Activated CD4-positive, alpha-beta T cell treated with anti-CD3 and anti-CD28 coated beads, Interleukin-2, amount 50 U/mL, for 1 hour (primary cell): ENCODE results near the gene SLC6A11.

Experiments used
- DNase-seq: peaks from one replicate; pipeline ENCODE4 v3.0.0-alpha.2; 2020

SLC6A11 gene

DNA sequence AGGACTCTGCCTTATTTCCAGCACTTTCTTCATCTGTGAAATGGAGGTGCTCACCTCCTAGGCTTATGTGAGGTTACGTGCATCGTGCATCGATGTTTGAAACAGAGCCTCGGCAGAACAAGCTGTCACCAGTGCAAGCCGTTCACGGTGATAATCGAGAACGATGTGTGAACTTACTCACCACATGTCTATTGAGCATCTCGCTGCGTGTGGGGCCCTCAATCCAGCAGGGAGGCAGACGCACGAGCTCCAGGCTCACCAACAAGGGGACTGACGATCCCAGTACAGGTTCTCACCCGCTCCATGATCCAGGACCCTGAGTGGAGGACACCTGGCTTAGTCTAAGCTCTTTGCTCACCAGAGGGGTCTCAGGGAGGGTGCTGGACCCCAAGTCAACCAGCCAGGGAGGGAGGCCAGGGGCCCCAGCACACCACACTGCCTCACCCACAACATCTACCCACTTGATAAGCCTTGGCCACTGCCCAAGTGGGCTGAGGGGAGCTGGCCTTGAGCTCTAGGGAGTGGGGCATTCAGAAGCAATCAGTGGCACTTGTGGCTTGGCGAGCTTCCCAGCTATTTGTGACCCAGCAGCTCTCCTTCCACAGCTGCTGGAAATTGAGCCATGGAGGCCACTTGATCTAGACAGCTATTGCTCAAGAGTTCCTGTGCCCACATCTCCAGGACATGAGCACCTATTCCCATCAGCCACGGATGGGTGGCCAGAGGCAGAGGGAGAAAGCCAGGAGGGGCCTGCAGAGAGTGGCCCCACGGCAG is 142.1 kb downstream of the SLC6A11 start:
- DNase-seq, result no peak

DNA sequence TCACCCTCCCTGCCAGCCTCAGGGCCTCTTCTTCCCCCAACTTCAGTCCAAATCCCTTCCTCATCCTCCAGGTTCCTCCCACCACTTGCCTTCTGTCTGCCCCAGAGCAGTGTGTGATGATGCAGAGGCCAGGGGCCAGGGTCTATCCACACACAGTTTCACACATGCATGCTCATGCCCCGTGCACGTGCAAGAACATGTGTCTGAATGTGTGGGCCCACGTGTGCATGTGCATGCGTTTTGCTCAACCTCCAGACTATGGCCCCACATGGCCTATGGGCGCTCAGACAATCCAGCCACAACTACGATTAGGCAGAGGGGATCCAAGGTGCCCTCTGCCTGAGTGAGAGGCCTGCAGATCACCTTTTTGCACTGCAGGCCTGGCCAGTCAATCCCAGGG is 144.2 kb downstream of the SLC6A11 start:
- DNase-seq, result no peak

DNA sequence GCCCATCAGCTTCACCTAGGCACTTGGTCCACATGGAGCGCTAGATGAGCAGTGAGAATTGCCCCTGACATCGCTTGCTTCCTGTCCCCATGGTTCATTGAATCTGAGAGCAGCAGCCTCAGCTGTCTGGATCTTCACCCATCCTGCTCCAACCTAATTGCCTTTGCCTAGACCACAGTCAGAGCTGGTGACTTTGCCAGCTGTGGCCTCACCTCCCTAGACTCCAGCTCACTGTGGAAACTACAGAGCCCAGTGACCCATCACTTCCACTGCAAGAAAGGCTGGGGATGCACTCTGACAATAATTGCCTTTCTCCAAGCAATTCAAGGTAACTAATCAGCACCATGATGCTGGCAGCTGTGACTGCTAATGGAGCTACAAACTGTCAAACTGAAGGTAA is 145.9 kb downstream of the SLC6A11 start:
- DNase-seq, result no peak

DNA sequence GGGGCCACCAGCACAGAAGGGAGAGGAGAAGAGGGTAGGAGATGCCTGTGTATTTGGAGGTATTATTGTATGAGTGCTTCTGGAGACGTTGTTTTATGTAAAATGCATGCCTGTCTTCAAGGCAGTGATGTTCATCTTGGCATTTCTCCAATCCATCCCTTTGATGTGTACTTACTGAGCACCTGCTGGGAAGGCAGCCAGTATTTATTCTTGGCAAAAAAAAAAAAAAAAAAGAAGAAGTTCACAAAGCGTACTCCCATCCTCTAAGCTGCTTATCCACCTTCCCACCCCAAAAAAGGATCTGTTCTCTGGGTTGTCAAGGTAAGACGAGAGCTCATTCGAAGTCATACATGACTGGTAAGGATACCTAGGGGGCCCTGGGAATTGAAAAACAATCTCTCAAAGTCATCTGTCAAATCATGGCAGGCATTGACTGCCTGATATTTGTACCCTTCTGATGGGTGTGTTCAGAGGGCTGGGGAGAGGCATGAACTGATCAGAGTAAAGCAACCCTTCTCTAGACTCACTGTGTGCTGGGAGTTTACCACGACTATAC is 146.5 kb downstream of the SLC6A11 start:
- DNase-seq, result no peak

DNA sequence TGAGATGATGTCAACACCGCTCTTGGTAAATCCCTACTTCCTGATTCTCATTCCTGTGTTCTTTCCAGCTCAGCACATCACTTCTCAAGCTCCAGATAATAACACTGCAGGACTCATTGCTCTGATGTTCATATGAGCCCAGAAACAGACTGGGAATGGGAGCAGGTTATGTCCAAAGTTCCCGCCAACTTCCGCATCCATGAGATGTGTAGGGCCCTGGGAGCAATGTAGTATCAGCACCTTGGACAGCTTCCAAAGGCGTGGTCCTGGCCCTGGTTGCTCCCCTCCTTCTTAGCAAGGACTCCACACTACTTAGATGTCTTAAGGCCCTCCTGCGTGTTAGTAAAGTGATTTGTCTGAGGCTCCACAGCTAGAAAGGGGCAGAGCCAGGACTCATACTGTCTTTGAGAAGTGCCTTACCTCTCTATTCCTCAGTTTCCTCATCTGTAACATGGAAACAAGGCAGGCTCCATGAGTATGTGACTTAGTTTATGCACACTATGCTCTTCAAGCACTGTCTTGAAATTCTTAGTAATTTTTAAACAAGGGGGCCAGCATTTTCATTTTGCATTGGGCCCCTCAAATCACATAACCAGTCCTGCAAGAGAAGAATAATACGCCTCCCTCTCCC is 148.6 kb downstream of the SLC6A11 start:
- DNase-seq, result no peak

DNA sequence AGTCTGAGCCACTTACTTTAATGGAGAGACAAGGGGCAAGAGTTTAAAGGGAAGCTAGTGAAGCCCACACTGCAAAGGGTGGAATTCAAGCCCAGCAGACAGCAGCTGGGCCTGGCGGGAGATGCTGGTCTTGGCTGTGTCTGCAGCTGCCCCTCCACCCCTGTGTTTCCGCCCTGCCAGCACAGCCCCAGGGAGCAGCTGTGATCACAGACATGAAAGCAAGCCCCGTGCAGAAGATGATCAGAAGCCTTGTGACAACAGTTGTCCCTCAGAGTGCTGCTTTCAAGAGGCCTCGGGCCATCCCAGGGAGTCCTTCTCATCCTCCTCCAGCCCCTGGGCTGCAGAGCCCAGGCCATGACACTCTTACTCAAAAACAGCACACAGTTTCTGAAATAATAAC is 152.4 kb downstream of the SLC6A11 start:
- DNase-seq, result no peak

DNA sequence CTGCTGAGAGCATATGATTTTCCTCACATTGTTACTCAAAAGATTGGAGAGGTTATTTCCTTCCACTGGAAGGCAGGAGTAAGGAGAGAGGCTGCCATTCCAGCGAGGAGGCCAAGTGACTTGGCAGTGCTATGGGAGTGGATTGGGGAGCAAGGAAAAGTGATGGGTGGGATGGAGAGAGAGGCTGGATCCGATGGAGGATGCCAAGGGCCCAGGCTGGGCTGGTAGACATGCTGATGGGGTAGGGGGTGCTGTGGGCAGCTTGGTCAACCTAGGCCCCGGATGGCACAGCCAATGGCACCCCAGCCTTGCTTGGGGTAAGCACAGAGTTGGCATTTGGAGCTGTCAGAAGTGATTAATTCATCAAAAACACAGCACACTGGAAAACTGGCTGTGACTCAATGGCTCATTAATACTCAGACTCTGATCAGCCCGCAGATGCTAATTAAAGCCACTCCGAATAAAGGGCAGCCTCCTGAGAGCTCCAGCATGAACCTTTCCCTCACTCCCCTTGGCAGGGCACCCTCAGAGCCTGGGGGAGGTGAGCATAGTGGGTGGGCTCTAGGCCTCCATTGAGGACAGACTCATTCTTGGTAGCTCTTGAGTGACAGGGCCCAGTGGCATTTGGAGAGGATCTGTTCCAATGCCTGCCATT is 154.4 kb downstream of the SLC6A11 start:
- no peak for DNase-seq

DNA sequence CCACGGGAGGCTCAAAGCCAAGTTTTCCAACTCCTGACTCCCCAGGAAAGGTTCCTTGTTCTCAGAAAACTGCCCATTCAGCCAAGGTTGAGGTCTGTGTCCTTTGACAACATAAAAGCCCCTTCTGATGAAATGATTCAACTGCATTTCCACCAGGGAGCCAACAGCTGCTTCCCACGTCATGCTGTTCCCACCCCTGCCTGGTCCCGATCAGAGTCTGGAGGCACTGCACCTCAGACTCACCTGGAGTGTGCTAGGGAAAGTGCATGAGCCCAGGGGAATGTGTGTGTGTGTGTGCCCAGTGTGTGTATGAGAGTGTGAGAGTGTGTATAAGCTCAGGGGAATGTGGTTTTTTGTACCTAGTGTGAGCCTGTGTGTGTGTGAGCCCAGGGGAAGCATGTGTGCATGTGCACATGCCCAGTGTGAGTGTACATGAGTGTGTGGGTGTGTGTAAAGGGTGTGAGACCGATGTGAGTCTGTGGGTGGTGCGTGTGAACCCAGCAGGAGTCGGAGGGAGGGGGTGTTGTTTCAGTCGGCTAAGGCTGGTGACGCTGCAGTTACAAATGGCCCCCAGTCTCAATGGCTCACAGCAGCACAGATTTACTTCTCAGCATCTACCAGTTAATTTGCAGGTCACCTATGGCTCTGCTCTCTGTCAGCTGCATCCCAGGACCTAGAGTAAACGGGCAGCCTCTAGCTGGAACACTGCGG is 156.2 kb downstream of the SLC6A11 start:
- DNase-seq, result no peak

DNA sequence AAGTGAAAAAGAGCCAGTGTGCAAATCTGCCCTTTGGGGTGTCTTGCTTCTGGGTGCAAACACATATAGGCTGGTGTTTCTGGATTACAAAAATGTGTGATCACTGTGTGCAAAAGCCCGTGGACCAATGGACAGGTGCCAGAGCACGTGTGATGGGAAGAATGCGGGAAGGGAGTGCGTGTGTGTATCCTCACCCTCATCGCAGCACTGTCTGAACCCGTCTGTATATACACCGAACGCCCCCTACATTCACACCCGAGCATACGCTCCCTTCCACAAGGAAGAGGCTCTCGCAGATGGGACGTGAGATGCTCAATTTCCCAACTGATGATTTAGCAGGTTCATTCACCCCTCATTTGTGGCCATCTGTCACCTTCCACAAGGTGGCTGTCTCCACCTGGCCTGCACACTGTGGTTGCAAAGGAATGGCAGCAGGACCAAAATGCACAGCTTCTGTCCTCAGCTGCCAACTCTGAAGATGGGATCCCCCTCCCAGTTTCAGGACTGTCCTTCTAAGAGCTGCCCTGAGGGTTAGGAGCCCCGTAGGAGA is 157.1 kb downstream of the SLC6A11 start:
- no peak for DNase-seq

DNA sequence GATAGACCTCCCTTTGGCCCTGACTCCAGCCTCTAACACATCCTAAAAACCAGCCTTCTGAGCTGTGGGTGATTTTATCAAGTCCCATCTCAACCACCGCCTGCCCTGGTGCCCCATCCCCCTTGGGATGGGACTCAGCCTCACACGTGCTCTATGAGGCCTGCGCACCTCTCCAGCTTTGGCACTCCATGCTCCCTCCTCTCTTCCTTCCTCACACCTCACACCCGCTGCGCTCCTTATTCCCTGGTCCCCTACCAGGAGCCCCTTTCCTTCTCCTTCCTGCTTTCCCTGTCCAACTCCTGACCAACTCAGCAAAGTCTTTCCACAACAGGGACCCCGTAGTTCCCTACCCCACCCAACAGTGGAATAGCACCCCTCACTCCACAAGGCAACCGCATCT is 158.1 kb downstream of the SLC6A11 start:
- no peak for DNase-seq

DNA sequence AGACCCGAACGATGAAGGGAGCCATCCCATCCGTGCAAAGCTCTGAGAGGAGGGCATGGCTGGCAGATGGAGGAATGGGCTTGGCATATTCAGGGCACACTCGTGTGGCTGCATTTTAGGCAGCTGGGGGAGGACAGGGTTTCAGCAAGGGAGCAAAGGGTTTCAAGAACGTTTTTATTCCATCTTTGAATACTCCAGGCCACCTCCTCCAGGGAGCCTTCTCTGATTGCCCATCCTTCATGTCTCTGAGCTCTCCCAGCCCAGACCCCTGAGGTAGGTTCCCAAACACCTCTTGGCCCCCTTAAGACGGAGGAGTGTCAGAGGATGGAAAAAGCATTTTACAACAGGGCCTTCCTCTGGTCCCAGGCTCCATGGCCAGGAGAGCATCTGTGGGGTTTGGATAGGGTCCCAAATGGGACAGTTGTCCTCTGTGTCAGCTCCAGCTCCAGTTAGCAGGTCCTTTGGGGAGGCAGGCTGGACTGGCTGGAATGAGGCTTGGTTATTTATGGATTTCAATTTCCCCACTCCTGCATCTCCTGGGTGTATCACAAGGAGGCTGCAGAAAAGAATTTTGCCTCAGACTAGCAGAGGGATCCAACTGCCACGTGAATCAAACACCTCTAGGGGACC is 158.8 kb downstream of the SLC6A11 start:
- DNase-seq, result no peak

DNA sequence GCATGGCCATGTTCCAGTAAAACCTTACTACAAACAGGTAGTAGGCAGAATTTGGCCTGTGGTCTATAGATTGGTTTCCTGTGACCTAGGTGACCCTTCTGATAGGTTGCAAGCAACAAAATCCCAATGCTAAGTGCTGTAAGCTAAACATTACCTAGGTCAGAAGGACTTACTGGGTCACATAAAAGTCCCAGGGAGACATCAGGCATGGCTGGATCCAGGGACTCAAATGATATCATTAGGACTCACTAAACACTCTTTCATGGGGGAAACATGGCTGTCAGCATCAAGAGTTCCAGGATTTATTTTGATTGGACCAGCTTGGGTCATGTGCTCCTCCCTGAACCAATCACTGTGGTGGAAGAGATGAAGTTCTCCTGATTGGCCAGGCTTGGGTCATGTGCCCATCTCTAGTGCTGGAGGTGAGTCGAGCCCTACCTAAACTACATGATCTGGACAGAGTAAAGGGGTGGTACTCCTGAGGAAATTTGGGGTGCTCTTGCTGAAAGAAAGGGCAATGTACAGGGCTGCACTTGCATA is 159.7 kb downstream of the SLC6A11 start:
- DNase-seq, result no peak

DNA sequence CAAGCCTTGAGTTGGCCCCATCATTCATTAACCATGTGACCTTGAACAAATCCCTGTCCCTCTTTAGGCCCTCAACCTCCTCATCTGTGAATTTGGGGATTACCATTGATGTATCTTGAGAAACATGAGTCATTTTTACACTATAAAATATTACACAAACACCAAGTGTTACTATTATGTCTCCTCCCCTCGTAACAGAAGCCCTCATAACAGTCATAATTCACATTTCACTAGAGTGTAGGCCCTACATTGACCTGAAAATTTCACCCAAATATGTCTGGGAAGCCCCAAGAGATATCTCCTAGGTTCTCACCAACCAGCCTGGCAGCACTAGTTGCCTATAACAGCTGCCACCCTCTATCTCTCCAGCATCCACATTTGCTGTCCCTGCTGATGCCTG is 160.7 kb downstream of the SLC6A11 start:
- DNase-seq, result no peak

DNA sequence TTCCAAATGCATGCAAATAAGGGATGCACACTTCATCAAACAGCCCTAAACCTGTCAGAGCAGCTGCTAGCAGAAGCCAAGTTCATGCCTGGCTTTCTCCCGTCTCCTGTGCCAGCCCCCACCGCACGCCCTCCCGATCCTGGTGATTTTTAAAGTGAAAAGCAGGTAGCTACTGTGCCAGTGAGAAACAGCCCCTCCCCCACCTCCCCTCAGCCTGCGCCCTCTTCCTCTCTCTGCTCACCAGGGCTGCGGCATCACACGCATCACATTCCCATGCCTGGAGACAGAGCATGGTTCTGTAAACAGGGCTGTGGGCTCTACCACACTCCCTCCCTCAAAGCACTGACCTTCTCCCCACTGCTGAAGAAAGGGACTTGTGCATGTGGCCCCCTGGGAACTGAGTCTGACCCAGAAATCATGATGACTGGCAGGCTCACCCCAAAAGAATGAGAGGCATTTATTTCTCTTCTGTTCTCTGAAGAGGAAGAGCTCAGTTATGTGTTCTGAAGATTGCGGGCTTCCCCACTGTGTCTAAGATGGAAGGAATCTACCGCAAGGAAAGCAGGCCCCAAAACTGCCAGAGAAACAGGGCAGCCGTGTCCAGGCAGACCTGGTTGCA is 162.0 kb downstream of the SLC6A11 start:
- DNase-seq, result no peak

DNA sequence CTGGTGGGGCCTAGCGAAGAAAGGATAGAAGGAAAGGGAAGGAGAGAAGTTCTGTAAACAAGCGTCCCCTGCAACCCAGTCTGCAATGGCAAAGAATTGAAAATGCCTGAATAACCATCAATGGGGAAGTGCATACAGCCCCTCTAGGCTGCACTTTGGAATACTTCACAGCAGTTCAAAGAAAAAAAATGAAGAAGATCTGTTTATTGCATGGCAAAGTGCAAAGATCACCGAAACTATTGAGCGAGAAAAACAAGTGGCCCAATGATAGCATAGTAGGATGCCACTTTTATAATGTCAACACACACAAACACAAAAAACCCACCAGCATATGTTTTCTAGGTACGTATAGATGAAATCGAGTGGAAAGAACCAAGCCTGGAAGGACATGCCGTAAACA is 162.9 kb downstream of the SLC6A11 start:
- no peak for DNase-seq

DNA sequence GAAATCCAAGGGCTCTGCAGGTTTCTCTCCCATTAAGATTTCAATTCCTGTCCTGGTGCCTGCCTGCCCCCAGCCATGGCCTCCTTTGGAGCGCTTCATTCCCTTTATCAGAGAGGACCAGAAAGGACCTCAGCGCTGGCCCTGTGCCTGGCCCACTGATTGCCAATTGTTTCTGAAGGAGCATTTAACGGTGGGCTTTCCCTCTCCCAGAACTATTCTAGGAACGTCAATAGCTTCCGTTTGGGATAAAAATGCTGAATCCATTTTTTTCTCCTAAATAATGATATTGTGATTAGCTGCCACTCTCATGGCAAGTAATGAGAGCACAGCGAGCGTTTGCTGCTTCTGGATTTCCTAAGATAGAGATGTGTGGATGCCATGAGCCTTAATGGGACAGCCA is 164.3 kb downstream of the SLC6A11 start:
- DNase-seq, result no peak

DNA sequence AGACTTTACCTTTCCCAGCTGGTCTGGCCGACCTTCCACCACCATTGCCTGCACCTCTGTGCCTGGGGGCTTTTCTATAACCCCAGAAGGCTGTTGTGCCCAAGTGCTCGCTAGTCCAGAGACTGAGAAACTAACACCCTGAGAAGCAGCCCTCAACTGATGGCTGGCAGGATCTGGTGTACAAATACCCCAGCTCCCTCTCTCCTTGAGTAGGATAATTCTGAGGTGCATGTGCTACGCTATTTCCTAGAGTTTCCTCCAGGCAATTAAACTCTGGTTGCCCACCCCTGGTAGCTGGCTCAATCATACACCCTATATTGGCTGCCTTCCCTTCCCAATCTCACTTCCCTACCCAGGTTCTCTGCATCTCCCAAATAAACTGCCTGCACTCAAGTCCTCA is 165.0 kb downstream of the SLC6A11 start:
- DNase-seq, result no peak

DNA sequence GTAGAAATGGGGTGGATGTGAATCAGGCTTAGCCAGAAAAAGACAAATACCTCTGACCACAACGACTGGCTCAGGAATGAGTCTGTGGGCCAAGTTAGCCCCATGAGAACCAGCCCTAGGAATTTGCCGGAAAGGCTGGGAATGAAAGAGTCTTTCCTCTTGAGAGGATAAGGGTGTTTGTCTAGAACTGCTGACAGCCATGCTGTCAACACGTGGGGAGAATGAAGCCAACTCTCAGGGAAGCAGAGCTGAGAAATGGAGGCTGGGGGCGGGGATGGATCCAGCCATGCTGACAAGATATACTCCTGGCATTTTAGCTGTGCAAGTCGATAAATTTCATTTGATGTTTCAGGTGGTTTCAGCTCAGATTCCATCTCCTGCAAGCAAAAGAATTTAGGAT is 165.9 kb downstream of the SLC6A11 start:
- DNase-seq, result no peak

DNA sequence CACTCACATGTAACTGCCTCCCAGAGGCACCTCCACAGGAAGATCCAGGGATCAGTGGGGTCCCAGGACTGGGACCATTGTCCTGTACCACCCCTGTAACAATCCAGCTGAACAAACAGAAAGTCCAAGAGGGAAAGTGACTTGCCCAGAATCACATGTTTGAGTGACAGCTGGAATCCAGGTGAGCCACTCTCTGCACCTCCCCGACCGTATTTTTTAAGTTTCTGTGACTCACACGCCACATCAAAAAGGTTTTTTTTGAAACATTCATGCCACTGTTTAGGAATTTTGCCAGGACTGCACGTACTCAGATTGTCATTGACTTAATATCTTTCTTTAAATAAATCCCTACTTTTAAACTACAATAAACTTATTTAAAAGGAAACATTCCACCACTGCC is 166.8 kb downstream of the SLC6A11 start:
- DNase-seq, result no peak

DNA sequence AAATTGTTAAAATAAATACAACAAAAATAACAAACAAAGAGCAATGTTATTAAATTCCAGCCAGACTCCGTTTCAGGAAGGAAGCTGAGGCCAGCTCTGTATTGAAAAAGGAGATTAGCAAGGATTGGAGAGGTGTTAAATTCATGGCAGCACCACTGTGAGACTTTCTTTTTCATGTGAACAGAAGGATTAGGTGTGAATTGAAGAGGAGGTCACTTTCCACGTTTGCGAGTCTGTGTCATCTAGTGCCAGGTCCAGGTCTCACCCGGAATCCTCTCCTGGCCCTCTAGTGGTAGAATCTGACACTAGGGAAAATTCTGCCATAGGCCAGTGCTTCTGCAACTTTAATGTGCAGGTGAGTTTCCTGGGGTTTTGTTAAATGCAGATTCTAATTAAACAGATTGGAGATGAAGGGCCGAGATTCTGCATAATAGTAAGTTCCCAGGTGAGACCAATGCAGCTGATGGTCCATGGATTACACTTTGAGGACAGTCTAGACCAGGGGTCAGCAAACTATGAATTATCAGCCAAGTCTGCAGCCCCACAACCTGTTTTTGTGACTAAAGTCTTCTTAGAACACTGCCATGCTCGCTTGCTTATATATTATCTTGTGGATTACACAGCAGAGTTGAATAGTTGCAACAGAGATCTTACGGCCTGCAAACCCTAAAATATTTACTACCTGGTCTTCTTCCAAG is 167.3 kb downstream of the SLC6A11 start:
- DNase-seq, result no peak

DNA sequence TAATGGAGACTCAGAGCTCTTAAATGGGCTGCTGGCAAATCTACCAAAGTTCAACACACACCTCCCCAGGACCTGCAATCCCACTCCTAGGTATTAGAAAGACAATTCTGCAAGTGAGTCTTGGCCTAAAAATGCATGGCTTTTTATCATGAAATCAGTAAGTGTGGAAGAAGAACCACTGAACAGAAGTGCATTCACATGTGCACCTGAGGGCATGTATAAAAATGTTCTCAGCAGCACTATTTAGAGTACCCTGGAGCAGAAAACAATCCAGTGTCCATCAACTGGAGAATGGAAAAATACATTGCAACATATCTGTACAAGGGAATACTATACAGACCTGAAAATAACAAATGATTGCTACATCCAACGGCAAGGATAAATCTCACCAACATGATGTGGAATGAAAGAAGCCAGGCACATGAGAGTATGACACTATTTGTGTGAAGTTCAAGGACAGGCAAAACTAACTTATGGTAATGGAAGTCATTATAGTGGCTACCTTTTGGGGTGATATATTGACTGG is 168.4 kb downstream of the SLC6A11 start:
- DNase-seq, result no peak
